BLaER1 treated with 17β-estradiol and CSF1 and Interleukin-3, amounts not matched to agents 10 nM and 100 nM (cell line): ENCODE measurements around the gene C11orf86.

Source experiments
- H3K27ac ChIP-seq, 11 experiments: shearing (Covaris generic); formaldehyde crosslinking; 2 replicates each; pipeline ENCODE4 v1.8.1; 2022
- H3K27me3 ChIP-seq, 11 experiments: shearing (Covaris generic); formaldehyde crosslinking; 2 replicates each; pipeline ENCODE4 v1.8.1; 2022
- H3K36me3 ChIP-seq, 11 experiments: shearing (Covaris generic); formaldehyde crosslinking; 2 replicates each; pipeline ENCODE4 v1.8.1; 2022
- H3K4me1 ChIP-seq, 10 experiments: shearing (Covaris generic); formaldehyde crosslinking; 2 replicates each; pipeline ENCODE4 v1.8.1; 2022
- H3K4me2 ChIP-seq, 11 experiments: shearing (Covaris generic); formaldehyde crosslinking; 2 replicates each; pipeline ENCODE4 v1.8.1; 2022
- H3K4me3 ChIP-seq, 10 experiments: shearing (Covaris generic); formaldehyde crosslinking; 2 replicates each; pipeline ENCODE4 v1.8.1; 2022
- H3K9ac ChIP-seq, 11 experiments: shearing (Covaris generic); formaldehyde crosslinking; 2 replicates each; pipeline ENCODE4 v1.8.1; 2022
- H3K9me3 ChIP-seq, 11 experiments: shearing (Covaris generic); formaldehyde crosslinking; replicated peaks in 1 of 11; 2 replicates each; pipeline ENCODE4 v1.8.1; 2022
- H4K20me1 ChIP-seq, 11 experiments: shearing (Covaris generic); formaldehyde crosslinking; 2 replicates each; pipeline ENCODE4 v1.8.1; 2022
- Cebpa-rat ChIP-seq, 11 experiments: shearing (Covaris generic); IDR thresholded peaks; 2 replicates each; pipeline ENCODE4 v1.8.1; 2022

The C11orf86 gene

DNA sequence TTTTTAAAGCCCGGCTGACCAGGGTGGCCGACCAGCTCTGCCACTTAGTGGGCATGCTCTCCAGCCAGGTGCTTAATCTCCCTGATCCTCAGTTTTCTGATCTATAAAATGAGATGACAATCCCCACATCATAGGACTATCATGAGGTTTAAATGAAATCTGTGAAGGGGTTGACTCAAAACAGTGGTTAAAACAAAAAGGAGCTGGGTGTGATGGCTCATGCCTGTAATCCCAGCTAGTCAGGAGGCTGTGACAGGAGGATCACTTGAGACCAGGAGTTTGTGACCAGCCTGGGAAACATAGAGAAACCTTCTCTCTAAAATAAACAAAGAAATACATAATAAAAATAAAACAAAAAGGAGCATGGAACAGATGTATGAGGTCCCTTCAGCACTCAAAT, 3.6 kb upstream of the C11orf86 start:
- Histone ChIP-seq H3K4me3 (no peak overlapping the region), H3K4me1 (peaks cover 15 to 86% (median 56%) of the 10 kb centered on the region in 10 experiments), H4K20me1 (no peaks in the 10 kb centered on the region), H3K9ac (peak overlapping the region in 10 of 11 experiments; percentile 54 to 79 (median 74); a peak in 19 of 22 replicates), H3K36me3 (no peaks in the 10 kb centered on the region), H3K9me3 (no peaks in the 10 kb centered on the region), H3K27ac (peak overlapping the region; percentile 55 to 95 (median 86); a peak in 21 of 22 replicates), H3K27me3 (no peaks in the 10 kb centered on the region), H3K4me2 (peak overlapping the region in 10 of 11 experiments; percentile 29 to 86 (median 82); a peak in 18 of 22 replicates)
- TF ChIP-seq Cebpa-rat (IDR thresholded peaks at IDR 0.05), result no peak

- H3K4me1 ChIP-seq, result peaks cover 7 to 69% (median 40%) of the 10 kb centered on the region in 10 experiments
- no peak overlapping the region; a peak in 1 of 22 replicates for H3K9ac ChIP-seq
- peaks cover 0 to 6% (median 0%) of the 10 kb centered on the region in 11 experiments; a peak in 3 of 22 replicates for H3K36me3 ChIP-seq
- H3K27me3 ChIP-seq, result no peaks in the 10 kb centered on the region
- H3K27ac ChIP-seq, result peak overlapping the region in 3 of 11 experiments; percentile 17 to 43 (median 25); a peak in 3 of 22 replicates
- no peak overlapping the region for H3K4me3 ChIP-seq
- peak overlapping the region in 1 of 11 experiments; percentile 31; a peak in 1 of 22 replicates for H3K4me2 ChIP-seq
- H4K20me1 ChIP-seq, result no peaks in the 10 kb centered on the region
- TF ChIP-seq Cebpa-rat (IDR thresholded peaks at IDR 0.05), result peak in 2 of 11 experiments; percentile 20 to 38; a peak in 1 of 22 replicates
- H3K9me3 ChIP-seq, result peaks cover 11 to 20% (median 18%) of the 10 kb centered on the region in 11 experiments
Measured at GRCh38 chr11:66973956-66974580, 1.0 kb upstream of the C11orf86 start.

GRCh38 chr11:66975405-66976027, 412 bp downstream of the C11orf86 start:
- Histone ChIP-seq H3K9me3 (peaks cover 20 to 32% (median 29%) of the 10 kb centered on the region in 11 experiments), H3K36me3 (peaks cover 0 to 8% (median 0%) of the 10 kb centered on the region in 11 experiments; a peak in 3 of 22 replicates), H3K27me3 (no peaks in the 10 kb centered on the region), H3K27ac (peak overlapping the region in 4 of 11 experiments; percentile 26 to 34 (median 29); a peak in 4 of 22 replicates), H3K4me2 (peak overlapping the region in 3 of 11 experiments; percentile 3 to 30 (median 12); a peak in 2 of 22 replicates), H3K4me1 (peaks cover 9 to 54% (median 29%) of the 10 kb centered on the region in 10 experiments), H3K4me3 (no peak overlapping the region), H4K20me1 (no peaks in the 10 kb centered on the region), H3K9ac (peak overlapping the region in 2 of 11 experiments; percentile 20 to 28; a peak in 1 of 22 replicates)
- TF ChIP-seq Cebpa-rat (IDR thresholded peaks at IDR 0.05), result no peak

GRCh38 chr11:66976028-66976467, 944 bp downstream of the C11orf86 start:
- Histone ChIP-seq H3K4me1 (peaks cover 15 to 54% (median 29%) of the 10 kb centered on the region in 10 experiments), H3K27me3 (no peaks in the 10 kb centered on the region), H3K9me3 (peaks cover 20 to 34% (median 29%) of the 10 kb centered on the region in 11 experiments), H3K4me3 (no peak overlapping the region), H3K27ac (0 out of 22 replicates have a peak overlapping the region, but pooled peaks of 1 of the 11 experiments have one; percentile 27), H4K20me1 (no peaks in the 10 kb centered on the region), H3K36me3 (peaks cover 0 to 8% (median 0%) of the 10 kb centered on the region in 11 experiments; a peak in 3 of 22 replicates), H3K4me2 (peak overlapping the region in 5 of 11 experiments; percentile 9 to 40 (median 30); a peak in 6 of 22 replicates), H3K9ac (no peak overlapping the region)
- no peak for TF ChIP-seq Cebpa-rat (IDR thresholded peaks at IDR 0.05)

DNA sequence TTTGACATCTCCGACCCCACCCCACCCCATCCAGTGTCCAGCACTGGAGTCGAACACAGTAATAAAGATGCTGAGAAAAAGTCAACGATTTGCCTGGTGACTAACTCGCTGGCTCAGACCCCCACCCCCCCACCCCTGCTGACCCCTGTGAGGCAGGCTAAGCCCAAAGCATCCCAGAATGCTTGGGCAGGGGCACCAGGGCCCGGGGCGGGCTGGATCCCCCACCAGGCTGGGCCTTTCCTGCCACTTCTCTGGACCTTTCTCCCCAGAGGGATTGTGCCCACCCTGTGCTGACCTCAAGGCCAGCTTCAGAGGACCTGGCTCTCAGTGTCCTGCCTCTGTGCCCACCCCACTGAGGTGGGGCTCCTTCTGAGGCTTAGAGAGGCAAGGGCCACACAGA, 1.8 kb downstream of the C11orf86 start:
- Histone ChIP-seq H3K27me3 (no peaks in the 10 kb centered on the region), H3K9me3 (peaks cover 20 to 34% (median 29%) of the 10 kb centered on the region in 11 experiments), H3K27ac (no peak overlapping the region; a peak in 1 of 22 replicates), H3K36me3 (peaks cover 0 to 8% (median 0%) of the 10 kb centered on the region in 11 experiments; a peak in 3 of 22 replicates), H4K20me1 (no peaks in the 10 kb centered on the region), H3K9ac (no peak overlapping the region), H3K4me1 (peaks cover 19 to 54% (median 29%) of the 10 kb centered on the region in 10 experiments), H3K4me3 (no peak overlapping the region), H3K4me2 (peak overlapping the region in 2 of 11 experiments; percentile 9 to 40; a peak in 1 of 22 replicates)
- no peak for TF ChIP-seq Cebpa-rat (IDR thresholded peaks at IDR 0.05)

DNA sequence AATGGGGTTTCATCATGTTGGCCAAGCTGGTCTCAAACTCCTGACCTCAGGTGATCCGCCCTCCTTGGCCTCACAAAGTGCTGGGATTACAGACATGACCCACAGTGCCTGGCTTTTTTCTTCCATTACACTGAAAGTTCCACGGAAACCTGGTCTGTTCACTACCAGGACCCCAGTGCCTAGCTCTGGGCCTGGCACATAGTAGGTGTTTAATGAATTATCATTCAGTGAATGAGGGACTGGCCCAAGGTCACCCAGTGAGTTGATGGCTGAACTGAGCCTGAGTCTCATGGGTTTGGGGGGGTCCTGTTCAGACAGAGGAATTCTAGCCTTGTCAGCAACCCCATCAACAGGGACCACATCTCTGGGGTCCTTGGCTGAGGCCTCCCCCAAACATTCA, 3.1 kb downstream of the C11orf86 start:
- Histone ChIP-seq H3K4me3 (no peak overlapping the region), H3K9me3 (peaks cover 20 to 34% (median 29%) of the 10 kb centered on the region in 11 experiments), H3K36me3 (peaks cover 0 to 8% (median 0%) of the 10 kb centered on the region in 11 experiments; a peak in 3 of 22 replicates), H3K27me3 (no peaks in the 10 kb centered on the region), H3K4me2 (no peak overlapping the region), H4K20me1 (0 out of 22 replicates have a peak, but pooled peaks cover 0 to 5% (median 0%) of the 10 kb centered on the region in 11 experiments), H3K27ac (no peak overlapping the region), H3K9ac (no peak overlapping the region), H3K4me1 (peaks cover 21 to 54% (median 37%) of the 10 kb centered on the region in 10 experiments)
- TF ChIP-seq Cebpa-rat (IDR thresholded peaks at IDR 0.05), result no peak

- Histone ChIP-seq H3K9ac (no peak overlapping the region), H3K27me3 (no peaks in the 10 kb centered on the region), H3K36me3 (peaks cover 0 to 8% (median 0%) of the 10 kb centered on the region in 11 experiments; a peak in 3 of 22 replicates), H3K4me1 (peaks cover 26 to 56% (median 42%) of the 10 kb centered on the region in 10 experiments), H3K4me2 (no peak overlapping the region), H3K27ac (no peak overlapping the region), H4K20me1 (peaks cover 0 to 6% (median 0%) of the 10 kb centered on the region in 11 experiments; a peak in 1 of 22 replicates), H3K4me3 (no peak overlapping the region), H3K9me3 (peaks cover 20 to 34% (median 29%) of the 10 kb centered on the region in 11 experiments)
- no peak for TF ChIP-seq Cebpa-rat (IDR thresholded peaks at IDR 0.05)
Measured at GRCh38 chr11:66978717-66979116, 3.6 kb downstream of the C11orf86 start.

DNA sequence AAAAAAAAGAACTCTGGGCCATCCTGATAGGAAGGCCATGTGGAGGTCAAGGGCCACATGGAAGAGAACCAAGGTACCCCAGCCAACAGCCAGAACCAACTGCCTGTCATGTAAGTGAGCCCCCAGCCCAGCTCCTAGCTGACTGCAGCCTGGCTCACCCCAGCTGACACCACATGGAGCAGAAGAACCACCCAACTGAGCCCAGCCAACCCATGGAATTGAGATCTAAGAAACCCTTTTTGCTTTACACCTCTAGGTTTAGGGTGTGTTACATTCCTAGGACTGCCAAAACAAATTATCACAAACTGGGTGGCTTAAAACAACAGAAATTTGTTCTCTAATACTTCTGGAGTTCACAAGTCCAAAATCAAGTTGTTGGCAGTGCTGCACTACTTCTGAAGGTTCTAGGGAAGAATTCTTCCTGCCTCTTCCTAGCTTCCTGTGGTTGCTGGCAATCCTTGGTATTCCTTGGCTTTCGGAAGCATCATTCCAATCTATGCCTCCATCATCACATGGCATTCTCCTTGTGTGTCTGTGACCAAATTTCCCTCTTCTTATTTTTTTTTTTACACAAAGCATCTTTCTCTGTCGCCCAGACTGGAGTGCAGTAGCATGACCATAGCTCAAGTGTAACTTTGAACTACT, 4.4 kb downstream of the C11orf86 start:
- Histone ChIP-seq H4K20me1 (peaks cover 0 to 10% (median 0%) of the 10 kb centered on the region in 11 experiments; a peak in 1 of 22 replicates), H3K4me1 (peaks cover 33 to 56% (median 48%) of the 10 kb centered on the region in 10 experiments), H3K4me2 (no peak overlapping the region), H3K9ac (no peak overlapping the region), H3K36me3 (peaks cover 0 to 8% (median 0%) of the 10 kb centered on the region in 11 experiments; a peak in 3 of 22 replicates), H3K27ac (no peak overlapping the region), H3K27me3 (no peaks in the 10 kb centered on the region), H3K9me3 (peaks cover 20 to 34% (median 29%) of the 10 kb centered on the region in 11 experiments), H3K4me3 (no peak overlapping the region)
- TF ChIP-seq Cebpa-rat (IDR thresholded peaks at IDR 0.05), result no peak
